Stimulated activated CD4-positive, alpha-beta T cell treated with anti-CD3 and anti-CD28 coated beads, Interleukin-1b, Interleukin-23, amount 100 ng/mL, for 24 hours (primary cell): ENCODE results near the gene MYL3.

Experiments used
- DNase-seq, 4 experiments: peaks; one replicate each; pipeline ENCODE4 v3.0.0-alpha.2; 2020; ENCODE audit warnings: low read depth in 4 of 4, low spot score in 1 of 4

Gene MYL3

GRCh38 chr3:46899151-46900006 lies 36.1 kb upstream of the MYL3 start:
- no peak for DNase-seq

- no peak for DNase-seq
Measured at GRCh38 chr3:46898321-46899150, 35.3 kb upstream of the MYL3 start.

- no peak for DNase-seq
Measured at GRCh38 chr3:46897829-46898320, 34.6 kb upstream of the MYL3 start.

- no peak for DNase-seq
Measured at GRCh38 chr3:46897031-46897430, 33.8 kb upstream of the MYL3 start.

- no peak for DNase-seq
Measured at GRCh38 chr3:46896386-46896785, 33.1 kb upstream of the MYL3 start.

GRCh38 chr3:46895761-46896160 lies 32.5 kb upstream of the MYL3 start:
- DNase-seq, result no peak

GRCh38 chr3:46895204-46895660 lies 32.0 kb upstream of the MYL3 start:
- peak; percentile 50 to 66 (median 63) for DNase-seq

- no peak for DNase-seq
Measured at GRCh38 chr3:46894256-46894655, 31.0 kb upstream of the MYL3 start.

GRCh38 chr3:46893763-46894162 lies 30.5 kb upstream of the MYL3 start:
- no peak for DNase-seq

GRCh38 chr3:46893146-46893748 lies 30.0 kb upstream of the MYL3 start:
- no peak for DNase-seq

- no peak for DNase-seq
Measured at GRCh38 chr3:46892285-46893145, 29.3 kb upstream of the MYL3 start.

- DNase-seq, result no peak
Measured at GRCh38 chr3:46891132-46891531, 27.9 kb upstream of the MYL3 start.

GRCh38 chr3:46890132-46890531 lies 26.9 kb upstream of the MYL3 start:
- no peak for DNase-seq

- no peak for DNase-seq
Measured at GRCh38 chr3:46889381-46890110, 26.3 kb upstream of the MYL3 start.

GRCh38 chr3:46888705-46889104 lies 25.5 kb upstream of the MYL3 start:
- DNase-seq, result no peak

GRCh38 chr3:46887980-46888494 lies 24.8 kb upstream of the MYL3 start:
- DNase-seq, result no peak

- no peak for DNase-seq
Measured at GRCh38 chr3:46885612-46886011, 22.4 kb upstream of the MYL3 start.

GRCh38 chr3:46884929-46885328 lies 21.7 kb upstream of the MYL3 start:
- DNase-seq, result no peak

GRCh38 chr3:46884427-46884826 lies 21.2 kb upstream of the MYL3 start:
- no peak for DNase-seq

GRCh38 chr3:46883830-46884185 lies 20.6 kb upstream of the MYL3 start:
- DNase-seq, result no peak
